MG63 (cell line): ENCODE results near the gene RAB11FIP3. TPM values are rescaled to one million over a fixed set of nuclear protein-coding genes. Genes with fewer than 3 reads are reported as not detected.

Experiments used
- DNase-seq: peaks from one replicate; pipeline ENCODE4 v3.0.0-alpha.2; 2020
- H3K27me3 ChIP-seq: fragments of 250-450 bp; sonication (Bioruptor Pico); 2 replicates; pipeline ENCODE4 v1.5.1; 2020; ENCODE audit warnings: mild to moderate bottlenecking, moderate library complexity
- H3K36me3 ChIP-seq: fragments of 250-450 bp; sonication (Bioruptor Pico); 2 replicates; pipeline ENCODE4 v1.5.1; 2020; ENCODE audit warnings: mild to moderate bottlenecking, moderate library complexity
- H3K4me3 ChIP-seq: fragments of 250-450 bp; sonication (Bioruptor Pico); 2 replicates; pipeline ENCODE4 v1.5.1; 2020; ENCODE audit warnings: mild to moderate bottlenecking, moderate library complexity
- H3K9me3 ChIP-seq: fragments of 250-450 bp; sonication (Bioruptor Pico); 2 replicates; pipeline ENCODE4 v1.5.1; 2020; ENCODE audit warnings: mild to moderate bottlenecking, moderate library complexity
- total RNA-seq: library from RNA; depleted of rRNA; stranded (reverse); fragments of >200 nt; shearing (Covaris generic); gene quantifications from 2 replicates; pipeline ENCODE4 v1.2.3, GENCODE V29; 2014; ENCODE audit warnings: low replicate concordance

The RAB11FIP3 gene
- total RNA-seq, 1 experiment from 2014 or later: 42.8 TPM

DNA sequence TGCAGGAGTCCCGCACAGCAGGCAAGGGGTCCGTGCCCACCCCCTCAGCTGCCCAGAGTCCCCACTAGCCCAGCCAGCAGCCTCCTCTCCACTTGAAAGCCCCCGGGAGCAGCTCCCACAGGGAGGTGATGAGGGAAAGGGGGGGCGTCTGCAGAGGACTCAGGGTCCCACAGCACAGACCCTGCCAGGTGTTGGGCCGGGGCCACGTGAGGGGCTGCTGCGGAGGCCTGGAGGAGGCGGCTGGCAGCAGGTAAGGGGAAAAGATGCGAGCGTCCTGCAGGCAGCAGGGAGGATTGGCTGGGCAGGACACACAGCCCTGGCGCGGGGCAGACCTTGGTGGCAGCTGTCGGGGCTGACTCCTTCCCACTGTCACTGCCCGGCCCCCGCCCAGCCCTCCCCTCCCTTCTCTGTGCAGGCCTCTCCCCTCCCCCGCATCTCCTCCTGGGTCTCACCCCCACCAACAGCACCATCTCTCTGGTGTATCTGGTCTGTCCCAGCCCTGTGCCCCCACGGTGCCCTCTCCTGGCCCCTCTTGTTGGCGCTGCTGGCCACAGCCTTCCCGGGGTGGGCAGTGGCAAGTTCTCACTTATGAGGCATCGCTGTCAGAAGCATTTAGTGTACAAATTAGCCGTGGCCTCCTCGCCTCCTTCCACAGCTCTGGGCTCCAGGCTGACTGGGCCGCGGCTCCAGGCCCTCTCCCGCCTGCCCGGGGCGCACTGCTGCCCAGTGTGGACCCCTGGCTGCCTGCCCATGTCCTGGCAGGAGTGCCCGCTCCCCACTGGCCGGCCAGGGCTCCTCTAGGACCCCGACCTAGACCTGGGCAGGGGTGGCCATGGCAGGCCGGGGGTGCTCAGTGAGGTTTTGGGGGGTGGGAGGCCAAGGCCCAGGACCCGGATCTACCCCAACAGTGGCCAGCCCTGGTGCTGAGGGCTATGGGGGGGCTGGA is 130.4 kb downstream of the RAB11FIP3 start:
- Histone ChIP-seq H3K9me3 (no peaks in the 10 kb centered on the region), H3K36me3 (peaks cover 17% of the 10 kb centered on the region), H3K4me3 (no peak overlapping the region), H3K27me3 (peaks cover 7% of the 10 kb centered on the region)
- DNase-seq: no peak

DNA sequence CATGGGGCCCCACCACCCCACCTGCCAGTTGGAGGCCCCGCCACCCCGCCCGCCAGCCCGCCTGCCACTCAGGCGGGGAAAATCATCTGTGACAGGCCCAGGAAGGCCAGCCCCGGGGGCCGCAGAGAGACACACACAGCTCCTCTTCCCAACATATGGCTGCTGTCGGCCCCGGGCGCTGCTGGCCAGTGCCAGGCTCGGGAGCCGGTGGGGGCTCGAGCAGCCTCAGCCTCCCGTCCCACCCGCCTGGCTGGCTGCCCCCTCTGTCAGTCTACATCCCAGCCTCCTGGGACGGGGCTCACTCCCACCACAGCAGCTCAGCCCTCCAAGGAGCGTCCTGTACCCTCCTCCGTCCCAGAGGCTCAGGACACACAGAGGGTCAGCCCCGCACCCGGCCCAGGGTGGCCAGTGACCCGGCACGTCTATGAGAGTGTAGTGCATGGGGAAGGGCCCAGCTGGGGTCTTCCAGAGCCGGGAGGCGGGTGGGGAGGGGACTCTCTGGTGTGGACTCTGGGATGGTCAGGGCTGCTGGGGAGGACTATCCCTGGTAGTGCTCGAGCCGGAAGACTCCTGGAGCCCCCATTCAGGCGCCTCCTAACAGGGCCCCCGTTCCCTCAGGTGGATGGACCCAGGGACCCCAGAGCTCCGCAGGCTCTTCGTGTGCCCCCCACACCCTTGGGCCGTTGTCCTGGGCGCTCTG is 131.2 kb downstream of the RAB11FIP3 start:
- Histone ChIP-seq H3K27me3 (peaks cover 15% of the 10 kb centered on the region), H3K36me3 (peaks cover 12% of the 10 kb centered on the region), H3K9me3 (no peaks in the 10 kb centered on the region), H3K4me3 (no peak overlapping the region)
- DNase-seq: no peak

DNA sequence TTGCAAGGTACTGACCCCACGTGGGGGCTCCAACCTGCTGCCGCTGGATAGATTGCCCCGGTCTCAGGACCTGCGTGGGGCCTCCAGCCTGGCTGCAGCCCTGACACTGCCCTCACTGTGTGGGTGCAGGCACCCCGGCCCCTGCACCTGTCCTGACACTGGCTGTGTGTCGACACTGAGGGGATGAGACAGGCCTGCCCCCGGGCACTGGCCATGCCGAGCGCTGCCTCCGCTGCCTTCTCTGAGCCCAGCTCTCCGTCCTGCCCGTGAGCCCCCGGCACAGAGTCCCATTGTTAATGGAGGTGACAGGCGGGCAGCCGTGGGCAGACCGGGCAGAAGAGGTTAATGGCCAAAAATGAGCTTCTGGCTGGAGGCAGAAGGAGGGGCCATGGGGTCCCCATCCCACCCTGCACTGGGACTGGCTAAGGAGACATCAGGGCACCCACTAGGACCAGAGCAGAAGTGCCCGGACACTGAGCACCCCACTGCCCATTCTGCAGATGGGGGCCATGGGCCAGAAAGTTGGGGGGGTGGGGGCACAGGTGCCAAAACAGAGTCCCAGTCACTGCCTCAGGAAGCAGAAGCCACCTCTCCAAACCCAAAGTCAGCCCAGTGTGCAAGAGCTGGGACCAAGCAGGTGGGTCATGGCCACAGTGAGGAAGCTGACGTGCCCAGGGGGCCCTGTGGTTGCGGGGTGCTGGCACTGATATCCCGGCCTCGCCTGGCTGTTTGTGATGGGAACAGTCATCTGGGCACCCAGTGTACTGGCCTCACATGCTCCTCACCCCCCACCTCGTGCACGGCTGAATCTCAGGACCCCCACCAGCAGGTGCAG is 132.2 kb downstream of the RAB11FIP3 start:
- Histone ChIP-seq H3K4me3 (no peak overlapping the region), H3K9me3 (no peaks in the 10 kb centered on the region), H3K27me3 (peaks cover 21% of the 10 kb centered on the region), H3K36me3 (peaks cover 6% of the 10 kb centered on the region; the same call in 1 of the 2 replicates)
- DNase-seq: no peak

DNA sequence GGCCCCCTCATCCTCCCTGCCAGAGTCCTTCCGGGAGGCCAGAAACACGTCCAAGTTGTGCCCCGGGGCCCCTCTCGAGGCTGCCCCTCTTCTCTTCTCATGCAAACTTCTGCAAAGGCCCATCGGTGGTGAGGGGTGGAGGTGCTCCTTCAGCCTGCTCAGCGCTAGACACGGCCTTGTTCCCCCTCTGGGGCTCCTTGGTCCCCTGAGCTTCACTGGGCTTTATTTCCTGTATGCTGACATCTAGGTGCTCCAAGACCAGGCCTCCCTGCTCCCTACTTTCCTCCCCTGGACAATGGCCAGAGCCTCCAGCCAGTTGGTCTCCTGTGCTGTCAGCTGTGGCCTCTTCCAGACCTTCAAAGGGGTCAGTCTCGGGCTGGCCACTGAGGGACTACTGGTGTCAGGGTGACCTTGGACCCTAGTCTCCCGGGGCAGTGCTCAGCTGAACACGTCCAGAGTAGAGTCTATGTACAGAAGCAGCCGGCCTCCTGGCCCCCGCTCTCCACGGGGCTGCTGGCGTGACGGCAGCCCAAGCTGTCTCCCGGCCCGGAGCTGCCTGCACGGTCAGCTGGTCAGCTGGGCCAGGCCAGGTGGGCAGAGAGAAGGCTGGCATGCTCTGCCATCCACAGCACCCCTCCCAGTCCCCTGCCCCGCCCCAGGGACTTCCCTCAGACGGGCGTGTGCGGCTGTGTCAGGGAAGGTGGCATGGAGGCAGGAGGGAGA is 133.0 kb downstream of the RAB11FIP3 start:
- DNase-seq: no peak
- Histone ChIP-seq H3K27me3 (peaks cover 21% of the 10 kb centered on the region), H3K9me3 (no peaks in the 10 kb centered on the region), H3K4me3 (no peak overlapping the region), H3K36me3 (peaks cover 3% of the 10 kb centered on the region; the same call in 1 of the 2 replicates)

DNA sequence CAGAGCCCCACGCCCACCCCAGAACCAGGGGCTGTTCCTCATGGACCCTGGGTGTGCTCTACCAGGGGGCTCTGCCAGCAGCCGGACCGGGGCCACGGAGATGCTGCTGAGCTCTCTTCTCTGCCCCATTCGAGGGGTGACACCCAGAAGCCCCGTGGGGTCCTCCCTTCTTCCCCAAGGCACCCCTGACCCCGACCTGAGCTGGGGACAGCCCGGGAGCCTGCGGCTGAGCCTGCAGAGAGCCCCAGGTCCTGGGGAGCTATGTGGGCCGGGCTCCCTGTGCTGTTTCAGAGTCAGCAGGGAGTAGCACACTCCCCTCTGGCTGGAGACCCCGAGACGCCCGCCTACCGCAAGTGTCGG is 133.6 kb downstream of the RAB11FIP3 start:
- no peak for DNase-seq
- Histone ChIP-seq H3K4me3 (no peak overlapping the region), H3K36me3 (peaks cover 3% of the 10 kb centered on the region; the same call in 1 of the 2 replicates), H3K27me3 (peaks cover 21% of the 10 kb centered on the region), H3K9me3 (no peaks in the 10 kb centered on the region)

DNA sequence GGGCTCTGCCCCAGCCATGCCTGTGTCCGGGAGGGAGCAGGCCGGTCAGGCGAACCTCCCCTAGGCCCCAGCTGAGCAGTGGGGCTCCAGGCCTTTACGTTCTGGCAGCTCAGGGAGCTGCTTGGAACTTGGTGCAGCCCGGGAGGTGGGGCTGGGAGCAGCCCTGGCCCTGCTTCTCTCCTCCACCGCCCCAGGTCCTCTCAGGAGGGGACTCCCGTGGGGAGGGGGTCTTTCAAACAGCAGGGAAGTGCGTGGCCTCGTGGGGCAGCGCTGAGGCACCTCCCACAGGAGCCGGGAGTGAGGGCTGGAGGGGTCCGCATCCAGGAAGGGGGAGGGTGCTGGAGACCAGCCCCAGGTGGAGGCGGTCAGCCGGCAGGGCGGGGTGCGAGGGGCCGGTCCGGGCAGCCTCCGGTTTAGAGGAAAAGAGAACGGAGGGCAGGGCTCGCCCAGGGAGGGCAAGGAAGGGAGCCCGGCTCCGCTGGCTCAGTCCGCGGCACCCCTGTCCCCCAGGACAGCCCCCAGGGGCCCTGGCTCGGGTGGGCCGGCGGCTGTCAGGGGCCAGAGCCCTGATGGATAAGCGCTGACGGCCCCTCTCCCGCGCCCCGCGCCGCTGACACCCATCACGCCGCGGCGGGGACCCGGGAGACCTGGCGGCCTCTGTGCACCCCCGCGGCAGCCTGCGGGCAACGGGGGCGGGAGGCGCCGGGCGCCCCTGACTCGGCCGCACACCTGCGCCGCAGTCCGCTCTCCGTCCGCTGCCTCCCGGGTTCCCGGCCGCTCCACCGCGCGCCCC is 134.2 kb downstream of the RAB11FIP3 start:
- H3K27me3 ChIP-seq: peaks cover 21% of the 10 kb centered on the region
- no peaks in the 10 kb centered on the region; the same call in 1 of the 2 replicates for H3K36me3 ChIP-seq
- no peaks in the 10 kb centered on the region for H3K9me3 ChIP-seq
- no peak for DNase-seq
- no peak overlapping the region for H3K4me3 ChIP-seq

DNA sequence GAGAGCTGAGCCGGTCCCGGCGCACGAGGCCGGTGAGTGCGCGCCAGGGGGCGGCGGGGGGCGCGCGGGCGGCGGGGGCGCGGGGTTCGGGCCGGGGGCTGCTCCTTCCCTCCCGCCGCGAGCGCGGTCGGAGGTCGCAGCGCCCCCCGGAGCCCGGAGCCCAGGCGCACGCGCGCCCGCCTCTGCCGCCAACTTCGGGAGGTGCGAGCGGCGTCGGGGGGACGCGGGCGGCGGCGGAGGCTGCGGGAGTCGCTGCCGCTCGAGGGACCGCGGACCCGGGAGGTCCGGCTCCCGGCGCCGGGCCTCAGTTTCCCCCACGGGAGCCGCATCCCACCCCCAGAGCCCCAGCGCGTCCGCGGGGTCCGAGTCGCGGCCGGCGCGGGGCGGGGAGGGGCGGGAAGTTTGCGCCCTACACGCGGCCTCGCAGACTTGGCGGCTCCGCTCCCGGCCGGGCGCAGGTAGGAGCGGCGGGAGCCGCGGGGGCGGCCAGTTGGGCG is 134.8 kb downstream of the RAB11FIP3 start, which contains the start of gene PRR35:
TSS of gene PRR35 (plus strand) at position 191 of the 497 bp plus-strand sequence. CDS start 2,901 bp downstream, outside the sequence.
- Histone ChIP-seq H3K9me3 (no peaks in the 10 kb centered on the region), H3K27me3 (peaks cover 21% of the 10 kb centered on the region), H3K36me3 (no peaks in the 10 kb centered on the region), H3K4me3 (no peak within 1 kb of the TSS)
- DNase-seq: no peak

DNA sequence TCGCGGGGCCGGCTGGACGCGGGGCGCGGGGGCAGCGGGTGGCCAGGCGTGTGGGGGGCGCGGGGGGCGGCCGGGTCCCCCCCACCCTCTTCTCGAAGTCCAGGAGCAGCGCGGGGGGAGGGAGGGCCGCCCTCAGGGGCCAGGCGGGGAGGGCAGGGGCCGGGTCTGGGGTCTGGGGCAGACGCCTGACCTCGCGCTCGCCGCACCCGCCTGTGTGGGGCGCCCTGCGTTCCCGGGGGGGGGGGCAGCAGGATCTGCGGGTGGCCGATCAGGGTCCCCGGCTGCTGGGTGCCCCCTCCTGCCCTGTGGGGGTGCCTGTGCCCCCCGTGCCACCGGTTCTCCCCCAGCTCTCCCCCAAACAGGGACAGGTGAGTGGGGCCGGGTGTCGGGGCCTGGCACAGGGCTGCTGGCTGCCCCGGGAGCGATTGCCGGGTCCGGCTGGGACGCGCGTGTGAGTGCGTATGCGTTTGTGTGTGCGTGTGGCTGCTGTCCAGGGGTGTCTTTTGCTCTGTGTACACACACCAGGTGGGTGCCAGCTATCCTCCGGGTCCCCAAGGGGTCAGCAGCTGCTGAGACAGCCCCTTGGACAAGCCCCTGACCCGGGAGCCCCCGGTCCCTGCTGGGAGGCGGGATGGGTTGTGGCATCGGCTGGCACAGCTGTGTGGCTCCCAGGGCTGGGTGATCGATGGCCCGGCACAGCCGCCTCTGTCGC is 135.4 kb downstream of the RAB11FIP3 start:
- Histone ChIP-seq H3K4me3 (no peak overlapping the region), H3K9me3 (no peaks in the 10 kb centered on the region), H3K27me3 (peaks cover 21% of the 10 kb centered on the region), H3K36me3 (no peaks in the 10 kb centered on the region)
- no peak for DNase-seq

DNA sequence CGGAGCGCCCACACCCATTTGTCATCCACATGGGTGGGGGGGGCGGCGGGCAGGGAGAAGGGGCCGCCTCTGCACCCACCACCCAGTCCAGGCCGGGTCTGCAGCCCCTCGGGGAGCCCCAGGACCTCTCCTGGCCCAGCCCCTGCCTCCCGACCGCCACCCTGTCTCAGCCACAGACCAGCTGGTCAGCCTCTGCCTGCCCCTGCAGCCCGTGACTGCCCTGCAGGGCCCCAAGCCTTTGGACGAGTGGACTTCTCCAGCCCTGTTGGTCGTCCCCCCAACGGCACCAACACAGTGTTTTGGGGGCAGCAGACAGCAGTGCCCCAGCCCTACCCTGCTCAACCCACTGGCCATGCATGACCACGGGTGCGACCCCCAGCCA is 136.0 kb downstream of the RAB11FIP3 start:
- Histone ChIP-seq H3K9me3 (no peaks in the 10 kb centered on the region), H3K4me3 (no peak overlapping the region), H3K36me3 (no peaks in the 10 kb centered on the region), H3K27me3 (peaks cover 21% of the 10 kb centered on the region)
- DNase-seq: no peak

DNA sequence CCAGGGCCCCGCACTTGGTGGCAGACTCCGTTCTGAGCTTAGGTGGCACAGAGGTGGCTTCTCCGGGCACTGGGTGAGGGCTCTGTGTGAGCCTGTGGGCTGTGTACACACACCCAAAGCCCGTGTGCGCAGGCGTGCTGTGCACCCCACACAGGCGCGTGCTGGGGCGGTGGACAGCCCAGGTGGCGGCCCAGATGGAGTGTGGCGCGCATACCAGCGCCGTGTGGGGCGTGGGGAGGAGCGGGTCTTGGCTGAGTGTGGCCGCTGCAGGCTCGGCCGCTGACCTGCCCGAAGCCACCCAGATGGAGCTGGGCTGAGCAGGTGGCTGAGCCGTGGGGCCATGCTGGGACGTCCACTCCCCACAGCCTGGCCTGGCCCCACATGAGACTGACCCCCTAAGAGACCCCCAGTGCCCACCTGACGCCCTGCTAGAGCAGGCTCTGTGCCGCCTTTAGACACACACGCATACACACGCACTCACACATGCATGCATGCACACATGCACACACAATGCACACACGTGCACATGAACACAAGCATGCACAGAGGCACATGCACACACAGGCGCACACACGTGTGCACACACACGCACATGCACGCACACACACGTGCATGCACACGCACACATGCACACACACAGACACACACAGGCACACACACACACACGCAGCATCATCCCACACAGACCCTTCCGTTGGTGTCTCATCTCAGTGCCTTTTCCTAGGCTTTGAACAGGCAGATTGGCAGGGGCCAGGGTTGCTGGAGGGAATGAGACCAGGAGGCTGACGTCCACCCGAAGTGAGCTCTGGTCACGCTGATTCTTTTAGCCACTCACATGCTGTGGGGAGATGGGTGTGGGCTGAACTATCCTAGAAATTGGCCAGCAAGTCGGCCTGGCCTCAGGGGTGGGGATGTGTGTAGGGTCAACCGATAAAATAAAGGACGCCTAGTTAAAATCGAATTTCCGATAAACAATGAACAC is 136.8 kb downstream of the RAB11FIP3 start:
- Histone ChIP-seq H3K9me3 (no peaks in the 10 kb centered on the region), H3K36me3 (no peaks in the 10 kb centered on the region), H3K4me3 (no peak overlapping the region), H3K27me3 (peaks cover 21% of the 10 kb centered on the region)
- no peak for DNase-seq

DNA sequence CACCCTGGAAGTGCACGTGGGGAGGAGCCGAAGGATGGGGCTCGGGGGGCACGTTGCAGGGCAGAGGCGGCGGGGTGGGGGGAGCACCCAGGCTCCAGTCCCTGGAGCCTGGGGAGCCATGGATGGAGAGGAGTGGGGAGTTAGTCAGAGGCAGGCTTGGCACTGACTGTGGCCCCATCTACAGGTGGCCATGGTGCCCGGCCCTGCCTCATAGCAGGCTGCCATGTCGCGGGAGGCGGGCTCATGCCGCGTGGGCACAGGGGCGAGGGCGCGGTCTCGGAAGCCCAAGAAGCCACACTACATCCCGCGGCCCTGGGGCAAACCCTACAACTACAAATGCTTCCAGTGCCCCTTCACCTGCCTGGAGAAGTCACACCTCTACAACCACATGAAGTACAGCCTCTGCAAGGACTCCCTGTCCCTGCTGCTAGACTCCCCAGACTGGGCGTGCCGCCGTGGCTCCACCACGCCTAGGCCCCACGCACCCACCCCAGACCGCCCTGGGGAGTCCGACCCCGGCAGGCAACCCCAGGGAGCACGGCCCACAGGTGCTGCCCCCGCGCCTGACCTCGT is 137.7 kb downstream of the RAB11FIP3 start:
- Histone ChIP-seq H3K9me3 (no peaks in the 10 kb centered on the region), H3K36me3 (no peaks in the 10 kb centered on the region), H3K4me3 (no peak overlapping the region), H3K27me3 (peaks cover 21% of the 10 kb centered on the region)
- no peak for DNase-seq

DNA sequence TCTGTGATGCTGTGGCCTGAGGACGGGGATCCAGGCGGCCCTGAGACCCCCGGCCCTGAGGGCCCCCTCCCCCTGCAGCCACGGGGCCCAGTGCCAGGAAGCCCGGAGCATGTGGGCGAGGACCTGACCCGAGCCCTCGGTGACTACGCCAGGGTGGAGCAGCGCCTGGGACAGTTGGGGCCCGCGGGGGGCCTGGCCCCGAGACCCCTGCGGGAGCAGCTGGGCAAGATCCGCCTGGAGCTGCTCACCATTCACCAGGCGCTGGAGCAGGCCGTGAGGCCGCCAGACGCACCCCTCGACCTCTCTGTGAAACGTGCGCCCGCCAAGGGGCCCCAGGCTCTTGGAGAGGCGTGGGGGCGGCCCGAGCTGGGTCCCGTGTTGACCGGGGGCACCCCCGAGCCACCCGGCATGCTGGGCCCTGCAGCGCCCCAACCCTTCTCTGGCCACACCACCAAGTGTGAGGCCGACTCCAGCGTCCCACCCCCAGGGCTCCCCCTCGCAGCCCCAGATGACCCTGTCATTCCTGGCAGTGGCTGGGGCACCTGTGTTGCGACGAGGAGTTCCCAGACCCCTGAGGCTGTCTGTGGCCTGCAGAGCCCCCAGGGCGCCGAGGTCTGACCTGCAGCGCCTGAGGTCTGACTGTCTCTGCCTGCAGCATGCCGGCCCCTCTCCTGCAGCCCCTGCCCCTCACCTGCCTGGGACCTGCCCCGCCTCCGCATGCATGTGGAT is 139.4 kb downstream of the RAB11FIP3 start:
- H3K9me3 ChIP-seq: no peaks in the 10 kb centered on the region
- no peaks in the 10 kb centered on the region for H3K36me3 ChIP-seq
- DNase-seq: no peak
- peaks cover 15% of the 10 kb centered on the region for H3K27me3 ChIP-seq
- H3K4me3 ChIP-seq: no peak overlapping the region
